Stimulated activated CD4-positive, alpha-beta T cell treated with anti-CD3 and anti-CD28 coated beads, Interleukin-2, amount 100 ng/mL, for 48 hours (primary cell): ENCODE results near the gene MAN2C1.
"Not testable (repeated sequence)": the region's sequence is repeated elsewhere in the genome, so short reads cannot be mapped to it uniquely, and the experiment has no call there.

Experiments used
- DNase-seq, 2 donors: peaks; one replicate each; pipeline ENCODE4 v3.0.0-alpha.2; 2020

The MAN2C1 gene

GRCh38 chr15:75360856-75361255 lies 7.6 kb downstream of the MAN2C1 start:
- no peak for DNase-seq

- DNase-seq: no peak
These were observed 8.0 kb downstream of the MAN2C1 start for GRCh38 chr15:75360391-75360790.

- no peak for DNase-seq
These were observed 8.7 kb downstream of the MAN2C1 start for GRCh38 chr15:75359537-75360250.

GRCh38 chr15:75358771-75359536 lies 9.5 kb downstream of the MAN2C1 start:
- no peak for DNase-seq

GRCh38 chr15:75357976-75358673 lies 10.3 kb downstream of the MAN2C1 start:
- DNase-seq: no peak

- no peak for DNase-seq
These were observed 11.9 kb downstream of the MAN2C1 start for GRCh38 chr15:75356517-75356916.

- DNase-seq: no peak
These were observed 12.4 kb downstream of the MAN2C1 start for GRCh38 chr15:75356006-75356405.

- DNase-seq: no peak
These were observed 13.0 kb downstream of the MAN2C1 start for GRCh38 chr15:75355369-75355768.

GRCh38 chr15:75354454-75354853 lies 14.0 kb downstream of the MAN2C1 start:
- DNase-seq: no peak

- DNase-seq: no peak
These were observed 14.8 kb downstream of the MAN2C1 start for GRCh38 chr15:75353604-75354003.

- no peak for DNase-seq
These were observed 16.0 kb downstream of the MAN2C1 start for GRCh38 chr15:75352186-75353080.

GRCh38 chr15:75350601-75351361 lies 17.6 kb downstream of the MAN2C1 start:
- no peak for DNase-seq

GRCh38 chr15:75349851-75350588 lies 18.4 kb downstream of the MAN2C1 start:
- DNase-seq: peak; percentile 37 to 58

- not testable (repeated sequence) for DNase-seq
These were observed 19.1 kb downstream of the MAN2C1 start for GRCh38 chr15:75349351-75349669.

- no peak for DNase-seq
These were observed 19.7 kb downstream of the MAN2C1 start for GRCh38 chr15:75348562-75349350.

GRCh38 chr15:75348034-75348561 lies 20.3 kb downstream of the MAN2C1 start:
- DNase-seq: no peak

- peak; percentile 25 to 39 for DNase-seq
These were observed 21.0 kb downstream of the MAN2C1 start for GRCh38 chr15:75347222-75348033.

GRCh38 chr15:75346796-75347221 lies 21.6 kb downstream of the MAN2C1 start, which contains the start of gene NEIL1:
NEIL1 (plus strand) TSS chr15:75347039; CDS start chr15:75348906, 1,867 bp downstream.
- DNase-seq: no peak

- DNase-seq: not testable (repeated sequence)
These were observed 24.5 kb downstream of the MAN2C1 start for GRCh38 chr15:75343953-75344352.
